AG04450 (cell line): ENCODE measurements around the gene NAGA. TPM values are rescaled to one million over a fixed set of nuclear protein-coding genes. Genes with fewer than 3 reads are reported as not detected.
"Not testable (repeated sequence)": the region's sequence is repeated elsewhere in the genome, so short reads cannot be mapped to it uniquely, and the experiment has no call there.

ENCODE experiments used
- CTCF ChIA-PET: fragments of 300-600, 350-600 bp; formaldehyde crosslinking; extraction: SDS; loops from one replicate; lab custom pipeline; 2022; ENCODE audit warnings: antibody characterized with exemption, inconsistent platforms; lab: Charles Lee
- POLR2A ChIA-PET: fragments of 350-600 bp; formaldehyde crosslinking; extraction: SDS; loops from one replicate; lab custom pipeline; 2021; ENCODE audit warnings: antibody characterized with exemption, inconsistent platforms; lab: Yijun Ruan, JAX
- DNase-seq: peaks from one replicate; pipeline ENCODE4 v3.0.0-alpha.2; 2011; ENCODE audit warnings: low read depth, low spot score
- H3K27ac ChIP-seq: one replicate; pipeline ENCODE4 v1.5.1; 2012; ENCODE audit warnings: low read depth, low read length, control low read depth
- H3K27me3 ChIP-seq: one replicate; pipeline ENCODE4 v1.6.0; 2012; ENCODE audit warnings: low read length; ENCODE audit not compliant: control insufficient read depth, insufficient read depth
- H3K4me3 ChIP-seq: 2 replicates; pipeline ENCODE4 v1.5.1; 2011; ENCODE audit warnings: mild to moderate bottlenecking, low read depth, low read length, control low read depth
- H3K9me3 ChIP-seq: 2 replicates; pipeline ENCODE4 v1.5.1; 2012; ENCODE audit warnings: low read length; ENCODE audit not compliant: control insufficient read depth, insufficient read depth
- CTCF ChIP-seq: IDR thresholded peaks from 2 replicates; pipeline ENCODE4 v1.5.1; 2011; ENCODE audit warnings: low read depth, low read length, control low read depth, inconsistent platforms
- polyA minus RNA-seq: library from RNA; depleted of rRNA, polyadenylated mRNA; stranded (reverse); fragments of >200 nt; gene quantifications from 2 replicates; pipeline ENCODE4 v1.2.3, GENCODE V29; 2011; rRNA and poly(A)+ RNA removed
- polyA plus RNA-seq: library from polyadenylated mRNA; depleted of rRNA; stranded (reverse); fragments of >200 nt; gene quantifications from 2 replicates; pipeline ENCODE4 v1.2.3, GENCODE V29; 2011; rRNA removed

Gene NAGA
- polyA plus RNA-seq (35.2 and 46.4 TPM in 2 replicates), polyA minus RNA-seq (37.1 and 54.6 TPM in 2 replicates)

GRCh38 chr22:42070517-42071422, at the start of gene NAGA:
Gene NAGA (minus strand): TSS chr22:42070812. CDS start chr22:42070297, 515 bp downstream.
- Histone ChIP-seq H3K27me3 (no peaks in the 10 kb centered on the region), H3K4me3 (peak within 1 kb of the TSS; percentile 70), H3K9me3 (no peaks in the 10 kb centered on the region; the same call in none of the 2 replicates), H3K27ac (peak within 1 kb of the TSS; percentile 82)
- DNase-seq, result peak; percentile 84
- CTCF ChIA-PET, result interaction anchor here (1.0 to 1.4 kb wide), 4 partner anchors 8 to 373 kb away, joined by 3 read pairs; partner anchors contain the start of gene SMDT1
- TF ChIP-seq CTCF, result no peak
- POLR2A ChIA-PET, result interaction anchor here (0.6 to 0.9 kb wide), 3 partner anchors 9 to 273 kb away, joined by 3 read pairs; partner anchors contain the start of gene SMDT1

- POLR2A ChIA-PET, result no interaction called here
- Histone ChIP-seq H3K27me3 (no peaks in the 10 kb centered on the region), H3K9me3 (peaks cover 13% of the 10 kb centered on the region), H3K4me3 (no peak overlapping the region), H3K27ac (no peak overlapping the region)
- no peak for DNase-seq
- CTCF ChIA-PET, result interaction anchor here (0.6 to 1.4 kb wide), 2 partner anchors 26 to 102 kb away, joined by 3 to 7 read pairs; no protein-coding TSS in a partner anchor
- no peak for TF ChIP-seq CTCF
These were observed 46.3 kb upstream of the NAGA start for GRCh38 chr22:42116848-42117424.

GRCh38 chr22:42115420-42115830, 44.8 kb upstream of the NAGA start:
- POLR2A ChIA-PET, H3K27me3 ChIP-seq: not testable (repeated sequence)

GRCh38 chr22:42114721-42115120, 44.1 kb upstream of the NAGA start:
- POLR2A ChIA-PET, result no interaction called here
- DNase-seq, result no peak
- CTCF ChIA-PET, result interaction anchor here (0.6 to 1.0 kb wide), 2 partner anchors 56 to 417 kb away, joined by 3 read pairs; no protein-coding TSS in a partner anchor
- H3K27ac ChIP-seq, result no peak overlapping the region
- H3K27me3 ChIP-seq, result no peaks in the 10 kb centered on the region
- no peak overlapping the region for H3K4me3 ChIP-seq
- peak; percentile 48 for TF ChIP-seq CTCF
- H3K9me3 ChIP-seq, result peaks cover 13% of the 10 kb centered on the region

More at GRCh38 chr22:42115420-42115830, 44.8 kb upstream of the NAGA start:
- CTCF ChIA-PET, result interaction anchor here (0.6 to 1.0 kb wide), 2 partner anchors 55 to 418 kb away, joined by 3 read pairs; no protein-coding TSS in a partner anchor
- not testable (repeated sequence) for H3K4me3 ChIP-seq, DNase-seq, H3K27ac ChIP-seq
- peaks cover 13% of the 10 kb centered on the region for H3K9me3 ChIP-seq

GRCh38 chr22:42112793-42113192, 42.2 kb upstream of the NAGA start:
- DNase-seq, POLR2A ChIA-PET, H3K27ac ChIP-seq, H3K27me3 ChIP-seq, H3K4me3 ChIP-seq: not testable (repeated sequence)
- CTCF ChIA-PET, result interaction anchor here (0.9 to 2.0 kb wide), 2 partner anchors 22 to 146 kb away, joined by 4 to 7 read pairs; no protein-coding TSS in a partner anchor
- peaks cover 17% of the 10 kb centered on the region for H3K9me3 ChIP-seq
- TF ChIP-seq CTCF, result 0 out of 2 replicates have a peak, but pooled peaks have one; percentile 12
